ENCODE data around the gene MYRIP. TPM values are rescaled to one million over a fixed set of nuclear protein-coding genes. Genes with fewer than 3 reads are reported as not detected.

MYRIP gene
- total and polyA plus RNA-seq, 3 donors from 2014 or later: 2.4 to 5.8 (median 4.8) TPM

GRCh38 chr3:39936848-39937247 lies 127.4 kb downstream of the MYRIP start:
- no peaks in the 10 kb centered on the region for H3K9me3 ChIP-seq
- no peak overlapping the region for H3K27ac ChIP-seq
- H3K4me1 ChIP-seq: peaks cover 19% of the 10 kb centered on the region
- TF ChIP-seq CTCF (IDR thresholded peaks at IDR 0.05): no peak
- TF ChIP-seq POLR2A (IDR thresholded peaks at IDR 0.05): no peak
- DNase-seq: no peak
- intact Hi-C loops (cut with DNase I; ENCODE audit: low total_unique reads): no loop called here
- no peaks in the 10 kb centered on the region for H3K27me3 ChIP-seq
- no peaks in the 10 kb centered on the region for H3K36me3 ChIP-seq (ENCODE audit: low read depth, missing control alignments)
- 86% methylated on average over 1 of the region's 1 CpG for whole genome bisulfite sequencing, 2 donors
- H3K4me3 ChIP-seq: no peak overlapping the region

- no peak overlapping the region for H3K4me3 ChIP-seq
- H3K27me3 ChIP-seq: no peaks in the 10 kb centered on the region
- H3K27ac ChIP-seq: no peak overlapping the region
- peak; percentile 39 for DNase-seq
- no peaks in the 10 kb centered on the region for H3K9me3 ChIP-seq
- H3K36me3 ChIP-seq (ENCODE audit: low read depth, missing control alignments): no peaks in the 10 kb centered on the region
- peaks cover 19% of the 10 kb centered on the region for H3K4me1 ChIP-seq
- intact Hi-C loops (cut with DNase I; ENCODE audit: low total_unique reads): no loop called here
- TF ChIP-seq CTCF (IDR thresholded peaks at IDR 0.05): no peak
- no peak for TF ChIP-seq POLR2A (IDR thresholded peaks at IDR 0.05)
These were observed 127.9 kb downstream of the MYRIP start for GRCh38 chr3:39937315-39937714.

GRCh38 chr3:39937874-39938273 lies 128.5 kb downstream of the MYRIP start:
- Histone ChIP-seq H3K9me3 (no peaks in the 10 kb centered on the region), H3K27me3 (no peaks in the 10 kb centered on the region), H3K36me3 (ENCODE audit: low read depth, missing control alignments) (no peaks in the 10 kb centered on the region), H3K4me1 (peaks cover 19% of the 10 kb centered on the region), H3K4me3 (no peak overlapping the region), H3K27ac (no peak overlapping the region)
- intact Hi-C loops (cut with DNase I; ENCODE audit: low total_unique reads): no loop called here
- WGBS, 2 donors: 77 to 90% methylated on average over 1 of the region's 1 CpG
- DNase-seq: no peak
- TF ChIP-seq CTCF (IDR thresholded peaks at IDR 0.05) (no peak), POLR2A (IDR thresholded peaks at IDR 0.05) (no peak)

- TF ChIP-seq CTCF (IDR thresholded peaks at IDR 0.05) (no peak), POLR2A (IDR thresholded peaks at IDR 0.05) (no peak)
- DNase-seq: no peak
- peaks cover 9% of the 10 kb centered on the region for H3K4me1 ChIP-seq
- WGBS, 2 donors: 95 to 99% methylated on average over 5 of the region's 5 CpGs
- H3K9me3 ChIP-seq: no peaks in the 10 kb centered on the region
- H3K36me3 ChIP-seq (ENCODE audit: low read depth, missing control alignments): no peaks in the 10 kb centered on the region
- H3K4me3 ChIP-seq: no peak overlapping the region
- H3K27ac ChIP-seq: no peak overlapping the region
- intact Hi-C loops (cut with DNase I; ENCODE audit: low total_unique reads): no loop called here
- no peaks in the 10 kb centered on the region for H3K27me3 ChIP-seq
These were observed 132.5 kb downstream of the MYRIP start for GRCh38 chr3:39941931-39942330.

GRCh38 chr3:39960515-39961191 lies 151.2 kb downstream of the MYRIP start:
- no peak for DNase-seq

More at GRCh38 chr3:39960515-39961191, 151.2 kb downstream of the MYRIP start:
- H3K4me3 ChIP-seq: no peak overlapping the region
- intact Hi-C loops (cut with DNase I; ENCODE audit: low total_unique reads): no loop called here
- H3K27me3 ChIP-seq: no peaks in the 10 kb centered on the region
- no peak for TF ChIP-seq POLR2A (IDR thresholded peaks at IDR 0.05)
- TF ChIP-seq CTCF (IDR thresholded peaks at IDR 0.05): no peak
- H3K36me3 ChIP-seq (ENCODE audit: low read depth, missing control alignments): no peaks in the 10 kb centered on the region
- H3K4me1 ChIP-seq: peaks cover 5% of the 10 kb centered on the region
- H3K9me3 ChIP-seq: no peaks in the 10 kb centered on the region
- H3K27ac ChIP-seq: no peak overlapping the region
- WGBS, 2 donors: 41 to 42% methylated on average over 5 of the region's 5 CpGs

Measured in testis (tissue), 3 donors.